CD4-positive, alpha-beta T cell treated with Interleukin-15 for 4 hours (primary cell): ENCODE data around the gene HLCS.
"Not testable (repeated sequence)": the region's sequence is repeated elsewhere in the genome, so short reads cannot be mapped to it uniquely, and the experiment has no call there.

Experiments used
- DNase-seq: peaks from one replicate; pipeline ENCODE4 v3.0.0-alpha.2; 2020; ENCODE audit warnings: low spot score

HLCS gene

DNA sequence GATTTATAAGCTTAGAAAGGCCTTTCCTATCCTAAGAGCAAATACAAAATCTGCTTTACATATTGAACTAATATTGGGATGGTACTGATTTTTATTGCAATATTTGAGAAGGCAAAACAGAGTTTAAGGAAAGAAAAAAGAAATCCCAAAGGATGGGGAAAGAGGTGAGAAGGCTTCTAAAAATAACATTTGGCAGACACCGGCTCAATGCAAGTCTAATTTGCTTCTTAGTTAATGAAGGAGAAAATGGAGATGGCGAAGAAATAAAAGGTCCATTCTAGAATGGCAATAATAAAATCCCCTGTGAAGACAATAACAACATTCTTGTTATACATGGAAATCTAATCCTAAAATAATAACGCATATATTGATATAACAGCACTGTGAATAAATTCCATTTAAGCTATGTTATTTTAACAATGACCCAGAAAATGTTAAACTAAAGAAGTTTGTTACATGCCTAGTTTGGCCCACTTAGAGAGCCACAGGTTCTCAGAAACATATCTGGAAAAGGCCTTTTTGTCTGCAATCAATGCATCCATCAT is 117.7 kb downstream of the HLCS start:
- DNase-seq, result no peak

DNA sequence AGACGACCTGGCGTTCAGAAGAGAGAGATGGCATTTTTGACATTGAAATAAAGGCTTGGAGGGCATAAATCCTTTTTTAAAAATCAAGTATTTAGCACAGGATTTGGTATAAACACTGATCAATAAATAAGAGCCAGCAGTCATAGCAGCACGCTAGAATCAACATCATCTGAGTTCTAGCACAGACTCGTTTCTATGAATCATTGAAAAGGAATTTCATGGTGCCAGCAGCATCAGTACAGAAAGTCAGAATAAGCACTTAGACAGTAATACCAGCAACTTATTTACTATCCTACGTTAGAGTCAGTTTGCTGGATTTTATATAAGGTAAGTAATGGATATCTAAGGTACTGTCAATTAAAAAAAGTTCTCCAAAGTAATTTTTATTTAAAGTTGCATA is 119.3 kb downstream of the HLCS start:
- DNase-seq, result no peak

DNA sequence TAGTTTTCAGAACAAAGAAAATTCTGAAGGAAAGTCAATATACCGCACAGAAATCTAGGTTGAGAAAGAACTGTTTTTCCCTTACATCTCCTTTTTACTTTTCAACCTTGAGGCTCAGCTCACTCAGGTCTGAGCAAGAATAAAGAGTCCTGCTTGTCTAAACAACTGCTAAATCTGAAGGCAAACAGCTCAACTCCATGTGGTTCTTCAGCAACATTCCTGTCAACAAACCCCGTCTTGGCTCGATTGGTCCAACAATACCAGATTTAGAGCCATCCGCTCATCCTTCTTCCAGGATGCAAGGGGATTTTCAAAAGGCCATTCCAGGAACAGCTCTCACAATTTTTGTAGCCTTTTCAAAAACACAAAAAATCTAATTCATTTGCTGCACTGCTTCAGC is 119.8 kb downstream of the HLCS start:
- DNase-seq, result no peak

DNA sequence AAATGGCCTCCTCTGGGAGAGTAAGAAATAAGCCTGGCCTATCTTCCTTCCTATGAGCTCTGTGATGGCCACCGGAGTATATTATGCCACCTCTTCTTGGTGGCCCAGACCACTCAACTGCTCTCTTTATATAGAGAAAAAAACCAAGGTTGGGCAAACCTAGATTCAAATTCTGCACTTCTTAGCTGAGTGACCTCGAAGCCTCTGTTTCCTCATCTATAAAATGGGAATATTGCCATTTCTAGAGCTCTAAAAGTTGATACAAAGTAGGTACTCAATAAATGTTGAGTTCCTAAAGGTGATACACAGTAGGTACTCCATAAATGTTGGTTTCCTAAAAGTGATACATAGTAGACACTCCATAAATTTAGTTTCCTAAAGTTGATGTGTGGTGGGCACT is 120.7 kb downstream of the HLCS start:
- DNase-seq, result no peak

DNA sequence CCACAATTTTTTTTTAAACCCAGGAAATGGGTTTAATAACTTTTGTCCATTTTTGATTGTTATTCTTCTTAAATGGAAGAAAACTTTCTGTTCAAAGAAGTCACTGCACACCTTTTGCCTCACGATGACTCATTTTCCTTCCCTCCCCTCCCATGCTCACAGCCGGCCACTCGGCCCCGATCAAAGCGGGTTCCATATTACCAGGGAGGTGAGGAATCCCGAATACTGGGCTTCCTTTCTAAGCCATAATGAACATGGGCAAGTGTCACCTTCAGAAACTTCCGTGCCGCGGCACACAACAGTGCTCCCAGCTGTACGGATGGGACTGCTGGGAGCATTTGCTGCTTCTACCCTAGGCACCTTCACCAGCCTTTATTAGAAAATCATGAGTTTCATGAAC is 121.4 kb downstream of the HLCS start:
- no peak for DNase-seq

DNA sequence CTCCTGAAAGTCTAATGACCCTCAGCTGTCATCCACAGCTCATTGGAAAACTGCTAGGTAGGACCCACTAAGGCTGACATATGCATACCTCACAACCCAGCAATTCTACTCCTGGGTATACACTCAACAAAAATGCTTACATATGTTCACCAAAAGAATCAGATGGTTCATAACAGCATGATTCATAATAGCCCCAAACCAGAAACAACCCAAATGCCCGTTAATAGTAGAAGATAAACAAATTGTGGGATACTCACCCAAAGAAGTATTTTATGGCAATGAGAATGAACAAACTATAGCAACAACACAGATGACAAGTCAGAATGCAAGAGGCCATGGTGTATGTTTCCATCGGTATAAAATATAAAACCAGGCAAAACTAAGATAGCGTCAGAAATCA is 124.6 kb downstream of the HLCS start:
- no peak for DNase-seq

DNA sequence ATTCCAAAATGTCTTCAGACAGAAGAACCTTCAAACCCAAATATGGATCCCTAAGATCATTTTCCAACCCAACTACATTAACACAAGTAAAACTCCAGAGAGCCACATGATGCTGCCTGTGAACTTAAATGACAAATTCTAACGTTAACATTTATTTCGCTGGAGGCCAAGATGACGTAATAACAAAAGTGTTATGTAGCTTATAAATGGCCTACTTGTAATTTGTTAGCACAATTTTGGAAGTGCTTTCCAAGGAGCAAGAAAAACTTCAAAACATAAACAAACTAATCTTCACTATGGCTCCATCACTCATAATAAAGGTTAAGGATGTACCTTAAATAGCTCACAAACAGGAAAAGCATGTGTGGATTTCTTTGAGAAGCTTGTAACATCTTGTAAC is 126.7 kb downstream of the HLCS start:
- no peak for DNase-seq

DNA sequence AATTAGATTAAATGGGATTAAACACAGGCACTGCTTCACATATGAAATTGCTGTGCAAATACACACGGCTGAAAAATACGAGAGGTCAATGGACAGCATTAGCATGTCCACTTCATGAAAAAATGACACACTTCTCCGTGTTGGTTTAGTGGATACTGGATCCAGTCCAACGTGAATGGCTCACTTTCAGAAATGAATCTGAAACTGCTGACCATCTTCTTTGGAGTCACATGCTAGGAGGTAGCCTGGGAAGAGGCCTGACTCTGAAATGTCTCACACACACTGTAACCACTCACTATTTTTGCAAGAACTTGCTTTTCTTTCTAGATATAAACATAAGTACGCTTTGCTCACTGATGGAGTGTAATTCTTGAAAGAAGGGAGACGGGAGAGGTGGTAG is 127.3 kb downstream of the HLCS start:
- DNase-seq, result no peak

DNA sequence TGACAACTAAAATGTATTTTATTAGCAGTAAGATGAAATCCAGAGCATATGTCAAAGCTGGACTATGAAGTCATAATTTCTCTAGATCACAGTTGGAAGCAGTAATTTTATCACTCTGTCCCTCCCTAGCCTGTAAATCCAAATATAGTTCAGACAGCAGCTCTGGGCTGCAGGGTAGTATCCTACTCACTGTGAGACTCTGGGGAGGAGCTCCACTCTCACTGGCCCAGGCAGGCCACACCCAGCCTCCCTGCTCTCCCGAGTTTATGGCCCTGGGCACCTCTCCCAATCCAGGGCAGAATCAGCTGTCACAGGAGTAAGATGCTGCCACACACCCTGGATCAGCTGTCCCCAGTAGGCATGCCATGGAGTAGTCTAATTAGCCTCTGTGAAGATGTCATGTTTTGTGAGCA is 131.1 kb downstream of the HLCS start:
- no peak for DNase-seq

DNA sequence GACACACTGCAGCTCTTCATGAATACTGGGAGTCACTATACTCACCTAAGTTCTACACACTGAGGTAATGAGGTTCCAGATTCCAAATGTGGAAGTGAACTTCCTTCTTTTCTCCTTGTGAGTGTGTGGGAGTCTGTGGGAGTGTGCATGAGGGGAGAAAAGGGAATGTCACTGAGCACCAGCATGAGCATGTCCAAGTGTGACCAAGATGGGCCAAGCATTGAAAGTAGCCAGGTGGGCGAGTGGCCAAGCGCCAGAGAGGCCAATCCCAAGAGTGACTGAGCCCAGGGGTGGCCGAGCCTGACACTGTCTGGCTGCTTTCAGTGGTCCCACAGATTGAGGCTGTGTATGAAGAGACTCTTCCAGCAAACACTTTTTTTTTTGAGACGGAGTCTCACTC is 132.3 kb downstream of the HLCS start:
- no peak for DNase-seq

DNA sequence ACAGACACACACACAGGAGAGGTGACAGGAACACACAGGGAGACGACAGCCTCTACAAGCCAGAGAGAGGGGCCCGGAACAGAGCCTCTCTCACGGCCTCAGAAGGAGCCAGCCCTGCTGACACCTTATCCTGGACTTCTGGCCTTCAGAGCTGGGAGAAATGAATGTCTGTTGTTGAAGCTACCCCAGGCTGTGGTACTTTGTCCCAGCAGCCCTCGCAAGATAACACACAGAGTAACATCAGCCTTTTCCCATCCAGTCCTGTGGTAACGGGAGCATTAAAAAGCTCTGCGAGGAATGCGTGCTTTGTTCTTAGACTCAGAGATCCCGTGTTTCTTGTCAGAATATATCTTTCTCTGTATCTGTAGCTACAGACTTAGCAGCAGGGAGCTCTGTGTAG is 136.4 kb downstream of the HLCS start:
- no peak for DNase-seq

DNA sequence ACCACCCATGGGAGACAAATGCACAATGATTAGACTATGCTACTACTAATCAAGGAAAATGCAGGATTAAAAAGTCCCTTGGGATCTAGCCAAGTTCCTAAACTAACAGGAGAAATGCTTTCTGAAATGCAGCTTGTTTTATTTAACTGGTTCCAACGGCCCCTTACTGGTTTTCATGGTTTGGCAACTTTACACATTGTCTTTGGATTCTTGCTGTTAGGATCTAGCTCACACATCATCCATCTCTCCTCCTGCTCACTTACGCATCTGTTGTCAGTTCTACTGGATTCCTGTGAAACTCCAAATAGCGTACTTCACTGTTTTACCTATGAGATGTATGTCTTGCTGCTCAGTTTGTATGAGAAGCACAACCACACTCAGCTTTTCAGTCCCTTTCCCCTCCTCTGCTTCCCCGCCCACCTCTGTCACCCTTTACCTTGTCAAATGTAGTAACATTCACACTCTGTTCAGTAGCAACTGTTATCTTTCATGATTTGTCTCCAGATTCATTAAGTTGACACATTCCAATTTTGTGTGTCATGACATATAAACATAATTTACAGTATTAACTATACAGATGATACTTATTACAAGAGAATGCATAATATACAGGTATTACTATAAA is 137.5 kb downstream of the HLCS start:
- no peak for DNase-seq

DNA sequence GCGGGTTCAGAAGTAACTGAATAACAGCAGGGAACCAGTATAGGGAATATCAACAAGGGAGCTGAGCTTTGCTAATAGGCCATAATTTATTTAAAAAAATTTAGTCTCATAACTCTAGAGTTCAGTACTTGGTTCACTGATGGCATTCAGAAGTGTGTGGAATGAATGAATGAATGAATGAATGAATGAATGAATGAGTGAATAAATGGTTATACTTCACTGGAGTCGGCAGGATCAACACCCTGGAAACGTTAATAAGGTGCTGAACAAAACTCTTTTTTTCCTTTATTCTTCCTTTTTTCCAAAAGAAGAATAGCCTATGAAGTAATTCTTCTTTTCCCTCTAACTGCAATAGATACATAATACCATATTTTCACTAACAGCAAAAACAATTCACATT is 138.3 kb downstream of the HLCS start:
- DNase-seq, result no peak

DNA sequence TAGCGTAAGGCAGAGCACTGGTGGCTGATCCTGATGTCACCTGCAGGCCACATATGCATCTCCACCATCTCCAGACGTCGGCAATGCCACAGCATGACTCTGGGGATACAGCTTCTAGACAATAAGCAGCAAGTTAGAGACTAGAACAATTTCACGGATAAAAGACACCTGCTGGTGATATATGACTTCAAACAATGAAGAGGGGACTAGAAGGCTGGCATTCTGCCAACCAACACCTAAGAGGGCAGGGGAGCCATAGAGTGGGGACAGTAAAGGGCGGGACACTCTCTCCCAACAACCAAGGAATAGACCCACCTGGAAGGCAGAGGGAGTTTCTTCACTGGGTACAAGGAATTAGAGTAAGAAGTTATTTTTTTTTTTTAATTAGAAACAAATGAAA is 140.8 kb downstream of the HLCS start:
- no peak for DNase-seq

DNA sequence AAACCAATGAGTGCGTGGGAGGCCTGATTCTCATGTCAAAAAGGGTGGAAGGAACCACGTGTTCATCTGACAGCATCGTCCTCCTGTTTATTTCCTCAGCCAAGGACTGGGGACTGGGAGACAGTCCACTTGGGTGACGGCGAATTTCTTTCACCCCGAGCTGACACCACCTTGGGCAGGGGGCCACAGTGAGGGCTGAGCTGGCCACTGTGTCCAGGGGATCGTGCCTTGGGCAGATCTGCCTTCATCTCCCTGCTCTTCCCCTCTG is 145.5 kb downstream of the HLCS start:
- no peak for DNase-seq

DNA sequence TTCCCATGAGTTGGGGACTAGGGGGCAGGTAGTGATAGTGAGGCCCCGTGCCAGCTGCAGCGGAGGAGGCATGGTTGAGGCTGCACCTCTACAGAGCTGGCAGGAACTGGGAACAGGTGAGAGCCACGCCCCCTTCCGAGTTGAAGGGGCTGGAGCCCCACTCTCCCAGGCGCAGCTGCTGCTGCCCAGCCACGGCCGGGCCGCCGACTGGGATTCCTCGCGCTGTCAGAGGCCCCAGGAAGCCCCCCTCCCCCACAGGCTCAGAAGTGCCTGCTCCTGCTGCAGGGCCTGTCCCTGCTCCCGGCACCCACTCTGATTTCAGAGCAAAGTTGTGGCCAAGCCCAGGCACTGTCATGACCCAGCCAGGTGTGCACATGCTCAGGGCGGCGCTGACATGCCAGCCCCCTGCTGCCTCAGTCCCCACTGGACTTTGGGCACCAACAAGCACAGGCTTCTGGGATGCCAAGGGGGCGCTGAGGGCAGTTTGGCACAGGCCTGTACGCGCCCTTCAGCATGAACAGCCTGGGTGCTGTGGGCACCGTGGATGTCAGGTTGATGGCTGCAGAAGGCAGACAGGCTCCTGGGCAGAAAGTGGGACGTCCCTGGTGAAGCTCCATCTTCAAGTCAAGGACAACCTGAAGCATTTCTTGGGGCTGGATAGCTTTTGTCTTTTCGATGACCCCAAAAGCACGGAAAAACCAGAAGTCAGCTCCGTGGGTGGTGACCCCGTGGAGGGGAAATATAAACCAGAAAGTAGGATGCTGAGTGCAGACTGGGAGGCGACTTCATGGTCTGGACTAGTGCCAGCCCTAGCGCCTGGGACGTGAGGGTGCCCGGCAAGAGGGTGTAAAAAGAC is 146.1 kb downstream of the HLCS start:
- no peak for DNase-seq

DNA sequence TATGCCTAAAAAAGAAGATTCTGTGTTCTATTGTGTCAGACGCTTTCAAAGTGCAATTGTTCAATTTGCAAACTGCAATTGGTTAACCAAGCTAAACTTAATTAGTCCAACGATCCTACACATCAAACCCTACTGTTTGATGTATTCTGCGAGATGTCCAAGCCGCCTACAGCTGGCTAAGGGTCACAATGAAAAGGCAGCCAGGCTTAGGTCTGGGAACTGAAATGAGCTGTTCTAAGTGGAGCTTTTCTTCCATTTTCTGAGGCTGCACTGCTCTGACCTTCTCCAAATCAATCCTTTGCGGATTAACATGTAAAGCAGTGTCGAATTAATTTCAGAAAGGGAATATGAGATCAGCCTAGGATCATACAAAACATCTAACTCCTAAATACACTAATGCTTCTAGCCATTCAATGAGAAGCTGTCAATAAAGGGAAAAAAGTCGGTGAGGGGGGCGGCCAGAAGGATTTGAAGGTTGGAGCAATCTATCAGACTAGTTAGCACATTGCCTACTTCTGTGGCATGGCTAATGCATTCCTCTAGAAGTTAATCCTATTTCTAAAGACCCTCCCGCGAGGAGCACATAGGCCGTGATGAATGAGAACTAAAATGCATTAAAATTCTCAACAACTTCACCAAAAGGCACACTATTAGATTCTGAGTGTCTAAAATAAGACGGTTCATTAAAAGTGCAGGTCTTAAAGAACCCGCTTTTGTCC is 148.6 kb downstream of the HLCS start:
- no peak for DNase-seq

DNA sequence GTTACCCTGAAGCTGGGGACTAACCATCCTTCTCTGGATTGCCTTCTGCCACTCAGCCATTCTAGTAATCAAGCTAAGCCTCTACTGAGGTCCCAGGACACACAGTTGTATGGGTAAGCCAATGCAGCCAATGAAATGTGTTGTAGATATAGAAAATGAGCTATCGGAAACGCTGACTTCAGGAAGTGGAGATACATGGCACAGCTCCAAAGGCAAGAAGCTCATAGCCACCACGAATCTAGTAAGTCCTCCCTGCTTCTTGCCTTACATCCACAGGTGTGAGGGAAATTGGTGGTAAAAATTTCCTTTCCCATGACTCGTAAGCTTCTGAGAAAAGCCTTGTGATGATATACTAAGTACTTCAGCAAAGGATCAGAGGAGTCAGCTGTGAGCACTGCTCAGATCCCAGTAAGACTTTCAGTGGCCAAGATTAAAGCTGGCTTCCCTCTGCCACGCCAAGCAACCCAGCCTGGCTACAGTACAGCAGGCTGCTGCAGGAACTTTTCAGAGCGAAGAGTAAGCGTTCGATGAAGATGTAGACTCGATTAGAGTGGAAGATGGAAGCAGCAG is 149.8 kb downstream of the HLCS start:
- no peak for DNase-seq

DNA sequence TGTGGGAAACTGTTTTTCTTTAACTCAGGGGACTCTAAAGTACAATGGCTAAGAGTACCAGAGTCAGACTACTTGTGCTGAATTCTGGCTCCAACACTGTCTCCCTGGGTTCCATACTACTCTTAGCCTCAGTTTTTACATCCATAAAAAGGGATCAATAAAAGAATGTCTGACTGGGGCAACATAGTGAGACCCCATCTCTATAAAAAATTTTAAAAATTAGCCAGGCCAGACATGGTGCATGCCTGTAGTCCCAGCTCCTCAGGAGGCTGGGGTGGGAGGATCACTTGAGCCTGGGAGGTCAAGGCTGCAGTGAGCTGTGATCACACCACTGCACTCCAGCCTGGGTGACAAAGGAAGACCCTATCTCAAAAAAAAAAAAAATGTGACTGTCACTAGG is 150.4 kb downstream of the HLCS start:
- not testable (repeated sequence) for DNase-seq

DNA sequence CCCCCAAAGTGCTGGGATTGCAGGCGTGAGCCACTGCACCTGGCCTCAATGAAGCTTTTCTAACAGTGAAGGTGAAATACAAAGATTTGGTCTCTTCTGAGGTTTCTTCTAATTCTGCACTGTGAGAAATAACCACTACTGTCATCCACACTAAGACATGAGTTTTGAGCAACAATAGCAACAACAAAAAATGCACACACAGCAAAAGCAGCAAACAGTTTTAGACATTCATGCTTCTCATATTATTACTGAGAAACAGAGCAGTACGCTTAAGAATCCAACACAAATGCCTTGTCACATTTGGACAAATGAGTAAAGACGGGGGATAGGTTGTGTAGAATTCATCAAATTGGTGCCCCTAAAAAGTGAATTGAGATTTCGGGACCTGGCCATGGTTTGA is 151.2 kb downstream of the HLCS start:
- no peak for DNase-seq

DNA sequence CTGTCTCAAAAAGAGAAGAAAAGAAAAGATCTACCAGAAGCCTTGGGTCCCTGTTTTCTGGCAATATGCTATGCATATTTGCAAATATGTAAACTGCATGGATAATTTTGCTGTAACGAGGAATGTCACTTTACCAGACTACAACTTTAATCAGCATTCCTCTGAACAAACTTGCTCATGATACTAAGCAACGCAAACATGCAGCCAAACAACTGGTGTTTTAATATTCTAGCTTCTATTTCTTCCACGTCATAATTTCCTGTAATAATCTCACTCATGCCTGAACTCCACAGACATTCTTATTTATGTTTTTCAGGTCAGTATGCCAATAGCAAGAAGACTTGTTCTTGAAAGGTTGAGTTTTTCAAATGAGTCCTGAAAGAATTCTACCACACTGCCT is 153.4 kb downstream of the HLCS start:
- DNase-seq, result no peak

DNA sequence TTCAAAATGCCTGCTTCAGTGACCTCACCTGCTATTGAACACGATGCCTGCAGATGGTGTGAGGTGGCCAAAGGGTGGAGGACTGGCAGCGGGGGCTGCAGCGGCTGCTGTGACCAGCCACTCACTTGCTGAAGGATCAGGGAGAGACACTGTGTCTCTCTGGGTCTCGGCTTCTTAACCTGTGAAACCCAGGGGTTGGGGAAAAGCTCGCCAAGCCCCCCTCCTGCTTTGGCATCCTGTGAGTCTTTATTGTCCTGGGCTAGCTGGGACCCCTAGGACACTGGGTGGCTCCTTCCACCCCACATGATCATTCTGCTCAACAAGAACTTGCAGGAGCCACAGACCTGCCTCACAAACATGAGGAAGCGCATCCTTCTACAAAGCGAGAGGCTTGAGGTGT is 154.7 kb downstream of the HLCS start:
- DNase-seq, result no peak

DNA sequence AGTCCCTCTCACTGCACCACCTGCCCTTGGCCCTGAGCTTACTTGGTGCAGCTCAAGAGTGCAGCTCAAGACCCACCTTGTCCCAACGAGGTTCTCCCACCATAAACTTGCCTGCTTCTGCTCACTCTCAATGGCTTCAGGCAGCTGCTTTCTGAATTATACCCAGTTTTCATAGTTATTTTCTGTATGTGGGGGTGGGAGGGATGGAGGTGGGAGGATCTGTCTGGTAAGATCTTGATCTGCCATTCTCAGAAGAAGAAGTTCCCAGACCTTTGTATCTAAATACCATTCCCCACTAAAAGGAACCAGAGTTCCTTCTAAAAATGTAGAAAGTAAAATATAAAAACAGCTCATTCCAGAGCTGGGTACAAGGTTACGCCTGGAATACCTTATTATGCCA is 156.0 kb downstream of the HLCS start:
- DNase-seq, result no peak
